AG08395 (cell line): ENCODE measurements around the gene DNAJA3.

Experiments used
- DNase-seq: peaks from one replicate; pipeline ENCODE4 v3.0.0; 2012; ENCODE audit warnings: mixed read lengths, low spot score

Gene DNAJA3

DNA sequence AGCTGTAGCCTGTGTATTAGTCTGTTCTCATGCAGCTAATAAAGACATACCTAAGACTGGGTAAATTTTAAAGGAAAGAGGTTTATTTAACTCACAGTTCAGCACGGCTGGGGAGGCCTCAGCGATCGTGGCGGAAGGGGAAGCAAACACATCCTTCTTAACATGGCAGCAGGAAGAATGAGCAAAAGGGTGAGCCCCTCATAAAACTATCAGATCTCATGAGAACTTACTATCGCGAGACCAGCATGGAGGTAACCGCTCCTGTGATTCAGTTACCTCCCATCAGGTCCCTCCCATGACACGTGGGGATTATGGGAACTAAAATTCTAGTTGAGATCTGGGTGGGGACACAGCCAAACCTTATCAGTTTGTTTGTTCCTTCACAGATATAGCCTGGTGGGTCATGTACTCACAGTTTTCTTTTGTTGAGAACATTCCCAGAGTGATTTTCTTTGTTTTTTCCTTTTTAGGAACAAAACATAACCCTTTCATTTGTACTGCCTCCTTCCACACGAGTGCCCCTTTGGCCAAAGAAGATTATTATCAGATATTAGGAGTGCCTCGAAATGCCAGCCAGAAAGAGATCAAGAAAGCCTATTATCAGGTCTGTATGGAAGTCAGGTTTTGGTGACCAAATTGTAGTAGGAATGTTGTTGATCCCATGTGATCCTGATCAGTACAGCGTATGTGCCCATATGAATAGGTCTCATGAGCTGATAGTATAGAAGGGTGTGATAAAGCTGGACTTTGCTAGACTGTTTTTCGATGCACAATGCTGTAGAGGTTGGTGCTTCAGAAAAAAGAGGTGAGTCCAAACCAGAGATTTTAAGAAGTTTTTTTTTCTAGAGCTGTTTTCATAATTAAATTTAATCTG is 8.5 kb downstream of the DNAJA3 start:
- DNase-seq, result no peak

DNA sequence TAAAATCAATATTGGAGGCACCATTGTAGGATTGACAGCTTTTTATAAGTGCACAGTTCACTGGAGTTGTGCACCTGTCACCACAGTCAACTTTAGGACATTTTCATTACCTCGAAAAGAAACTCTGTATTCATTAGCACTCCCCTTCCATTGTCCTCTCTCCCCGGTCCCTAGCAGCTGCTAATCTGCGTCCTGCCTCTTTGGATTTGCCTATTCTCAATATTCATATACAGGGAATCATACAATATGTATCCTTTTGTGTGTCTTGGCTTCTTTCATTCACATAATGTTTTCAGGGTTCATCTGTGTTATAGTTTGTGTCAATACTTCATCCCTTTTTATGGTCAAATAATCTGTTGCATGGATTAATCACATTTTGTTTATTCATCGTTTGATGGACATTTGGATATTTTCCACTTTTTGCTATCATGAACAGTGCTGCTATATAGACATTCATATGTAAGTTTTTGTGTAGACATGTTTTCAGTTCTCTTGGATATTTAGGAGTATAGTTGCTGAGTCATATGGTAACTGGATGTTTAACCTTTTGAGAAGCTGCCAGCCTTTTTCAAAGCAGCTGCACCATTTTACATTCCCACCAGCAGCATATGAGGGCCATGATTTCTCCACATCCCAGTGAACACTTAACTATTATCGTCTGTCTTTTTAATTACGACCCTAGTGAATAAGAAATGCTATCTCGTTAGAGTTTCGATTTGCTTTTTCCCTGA is 9.8 kb downstream of the DNAJA3 start:
- DNase-seq, result no peak

DNA sequence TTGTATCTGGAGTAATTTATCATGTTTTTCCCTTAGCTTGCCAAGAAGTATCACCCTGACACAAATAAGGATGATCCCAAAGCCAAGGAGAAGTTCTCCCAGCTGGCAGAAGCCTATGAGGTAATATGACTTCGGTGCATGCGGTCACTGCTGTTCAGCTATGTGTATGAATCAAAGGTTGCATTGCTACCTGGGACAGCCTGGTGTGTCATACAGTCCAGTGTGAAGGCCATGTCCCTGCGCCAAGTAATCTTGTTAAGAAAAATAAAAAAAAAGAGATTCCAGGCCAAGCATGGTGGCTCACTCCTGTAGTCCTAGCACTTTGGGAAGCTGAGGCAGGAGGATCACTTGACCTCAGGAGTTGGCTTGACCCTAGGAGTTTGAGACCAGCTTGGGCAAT is 11.7 kb downstream of the DNAJA3 start:
- no peak for DNase-seq

DNA sequence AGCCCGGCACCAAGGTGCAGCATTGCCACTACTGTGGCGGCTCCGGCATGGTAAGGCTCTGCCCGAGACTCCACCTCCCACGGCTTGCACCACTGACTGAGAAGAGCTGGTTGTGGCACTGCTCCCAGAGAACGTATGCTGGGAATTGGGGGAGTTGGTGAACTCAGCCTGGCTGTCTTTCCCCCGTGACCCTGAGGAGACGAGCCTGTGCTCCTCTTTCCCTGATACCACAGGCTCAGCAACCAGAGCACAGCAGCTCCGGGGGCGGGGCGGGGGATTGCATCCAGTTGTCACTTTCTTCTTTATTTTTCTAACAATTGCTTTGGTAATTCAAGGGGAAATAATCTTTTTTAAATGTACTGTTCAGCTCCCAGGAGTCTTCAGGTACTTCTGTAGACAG is 16.7 kb downstream of the DNAJA3 start:
- no peak for DNase-seq

DNA sequence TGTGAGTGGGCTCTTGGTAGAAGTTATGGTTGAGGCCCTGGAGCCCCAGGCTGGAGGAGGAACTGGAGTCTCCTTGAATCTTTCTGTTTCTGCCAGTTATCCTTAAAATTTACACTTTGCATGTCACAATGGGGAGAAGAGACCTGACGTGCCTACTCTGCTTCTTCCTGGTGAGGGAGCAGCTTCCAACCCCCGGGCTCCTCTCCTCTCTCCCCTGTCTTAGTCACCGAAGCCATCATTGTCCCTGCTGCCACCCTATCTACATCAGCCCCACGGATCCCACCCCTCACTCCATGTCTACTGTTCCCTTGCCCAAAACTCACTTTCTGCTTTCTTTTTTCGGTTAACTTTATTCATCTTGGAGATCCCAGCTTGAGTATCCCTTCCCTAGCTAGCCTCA is 17.6 kb downstream of the DNAJA3 start:
- no peak for DNase-seq

- DNase-seq, result no peak
Measured at GRCh38 chr16:4443986-4444385, 18.3 kb downstream of the DNAJA3 start.

DNA sequence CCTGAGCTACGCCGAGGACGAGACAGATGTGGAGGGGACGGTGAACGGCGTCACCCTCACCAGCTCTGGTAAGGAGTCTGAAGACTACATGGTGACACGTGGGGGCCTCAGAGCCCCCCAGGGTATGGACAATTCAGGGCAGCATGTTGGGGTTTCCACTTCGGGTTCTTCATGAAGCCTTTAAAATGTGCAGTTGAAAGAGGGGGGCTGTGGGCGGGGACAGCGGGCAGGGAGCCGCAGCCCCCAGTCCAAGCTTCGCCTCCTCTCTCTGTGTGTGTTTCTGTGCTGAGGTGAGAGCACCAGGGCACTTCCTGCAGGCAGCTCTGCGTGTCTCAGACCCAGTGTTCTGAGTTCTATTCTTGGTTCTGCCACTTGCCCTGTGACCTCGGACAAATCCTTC is 24.8 kb downstream of the DNAJA3 start:
- DNase-seq, result no peak

DNA sequence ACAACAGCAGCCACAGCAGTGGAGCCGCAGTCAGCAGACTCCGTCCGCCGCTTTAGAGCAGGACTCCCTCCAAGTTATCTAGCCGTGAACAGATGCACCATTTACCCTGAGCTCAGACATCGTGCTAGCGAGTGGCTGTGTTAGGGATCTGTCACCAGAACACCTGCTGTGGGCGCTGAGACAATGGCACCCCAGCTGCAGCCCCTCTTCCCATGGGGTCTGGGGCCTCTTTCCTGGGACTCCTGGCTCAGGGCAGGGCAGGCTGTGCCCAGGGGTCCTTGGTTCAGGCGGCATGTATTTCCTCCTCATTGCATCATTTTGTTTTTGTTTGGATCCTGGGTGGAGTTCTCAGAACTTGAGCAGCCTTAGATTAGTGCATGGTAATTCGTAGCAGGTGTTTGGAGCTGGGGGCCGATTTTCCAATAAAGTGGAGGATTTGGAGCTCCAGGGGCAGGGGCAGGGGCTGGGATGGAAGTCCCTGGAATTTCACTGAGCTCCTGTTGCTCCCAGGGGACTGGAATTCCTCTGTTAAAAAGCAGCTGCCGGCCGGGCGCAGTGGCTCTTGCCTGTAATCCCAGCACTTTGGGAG is 25.4 kb downstream of the DNAJA3 start:
- no peak for DNase-seq

DNA sequence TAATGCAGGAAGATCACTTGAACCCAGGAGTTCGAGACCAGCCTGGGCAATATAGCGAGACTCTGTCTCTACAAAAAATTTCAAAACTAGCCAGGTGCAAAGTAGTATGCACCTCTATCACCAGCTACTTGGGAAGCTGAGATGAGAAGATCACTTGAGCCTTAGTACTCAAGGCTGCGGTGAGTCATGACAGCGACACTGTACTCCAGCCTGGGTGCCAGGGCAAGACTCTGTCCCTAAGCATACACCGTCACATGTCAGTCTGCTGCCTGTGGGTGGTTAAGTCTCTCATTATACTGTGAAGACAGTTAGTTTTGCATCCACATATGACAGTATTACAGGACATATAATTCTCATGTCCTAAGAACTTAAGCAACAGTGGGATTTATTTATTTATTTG is 27.0 kb downstream of the DNAJA3 start:
- DNase-seq, result no peak

DNA sequence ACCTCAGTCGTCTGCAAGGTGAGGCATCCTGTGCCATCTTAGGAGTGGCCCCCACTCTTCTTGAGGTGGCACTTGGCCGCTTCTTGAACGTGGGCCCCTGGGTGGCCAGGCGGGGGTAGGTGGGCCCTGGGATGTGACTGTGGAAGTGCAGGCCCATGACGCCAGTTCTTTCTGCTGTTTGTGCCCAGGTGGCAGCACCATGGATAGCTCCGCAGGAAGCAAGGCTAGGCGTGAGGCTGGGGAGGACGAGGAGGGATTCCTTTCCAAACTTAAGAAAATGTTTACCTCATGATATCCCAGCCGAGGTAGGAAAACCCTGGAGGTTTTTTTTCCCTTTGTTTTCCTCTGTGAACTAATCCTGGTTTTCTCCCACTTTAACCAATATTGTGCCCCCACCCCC is 29.0 kb downstream of the DNAJA3 start:
- DNase-seq, result no peak

GRCh38 chr16:4455081-4455480 is 29.4 kb downstream of the DNAJA3 start:
- no peak for DNase-seq

- no peak for DNase-seq
Measured at GRCh38 chr16:4455951-4456350, 30.3 kb downstream of the DNAJA3 start.

- DNase-seq, result no peak
Measured at GRCh38 chr16:4460936-4461249, 35.2 kb downstream of the DNAJA3 start.

DNA sequence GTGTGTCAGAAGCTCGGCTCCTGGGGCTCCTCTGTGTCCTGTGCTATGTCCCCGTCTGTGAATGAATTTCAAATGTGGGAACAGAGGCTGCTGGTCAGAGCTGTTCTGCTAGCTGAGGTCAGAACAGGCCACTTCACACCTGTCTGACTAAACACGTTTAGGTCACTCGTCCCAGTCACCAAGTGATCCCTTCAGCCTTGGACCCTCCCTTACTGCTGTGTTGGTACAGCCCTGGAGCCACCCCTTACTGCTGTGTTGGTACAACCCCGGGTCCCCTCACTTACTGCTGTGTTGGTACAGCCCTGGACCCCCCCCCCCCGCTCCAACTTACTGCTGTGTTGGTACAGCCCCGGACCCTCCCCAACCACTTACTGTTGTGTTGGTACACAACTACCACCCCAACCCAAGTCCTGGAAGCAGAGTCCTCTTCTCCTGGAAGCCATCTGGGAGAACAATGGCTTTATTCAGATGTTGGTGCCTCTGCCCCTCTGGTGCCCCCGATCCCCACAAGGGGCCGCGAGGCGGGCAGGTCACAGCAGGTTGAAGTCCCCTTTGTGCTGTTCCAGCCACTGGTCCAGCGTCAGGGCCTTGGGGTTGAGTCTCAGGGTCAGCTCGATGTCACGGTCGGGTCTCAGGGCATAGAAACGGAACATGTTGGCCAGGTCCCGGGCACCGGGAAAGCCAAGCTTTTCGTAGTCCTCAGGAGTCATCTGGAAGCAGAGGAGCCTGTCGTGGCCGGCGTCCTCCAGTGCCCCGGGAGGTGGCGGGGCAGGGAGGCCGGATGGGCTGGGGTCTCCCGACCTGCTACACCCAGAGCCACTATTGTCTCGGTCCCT is 35.8 kb downstream of the DNAJA3 start:
- no peak for DNase-seq

GRCh38 chr16:4463522-4464163 is 38.0 kb downstream of the DNAJA3 start:
- DNase-seq, result no peak

- no peak for DNase-seq
Measured at GRCh38 chr16:4465977-4466779, 40.5 kb downstream of the DNAJA3 start.

- DNase-seq, result no peak
Measured at GRCh38 chr16:4467916-4468315, 42.2 kb downstream of the DNAJA3 start.

GRCh38 chr16:4468972-4469371 is 43.3 kb downstream of the DNAJA3 start:
- DNase-seq, result no peak

DNA sequence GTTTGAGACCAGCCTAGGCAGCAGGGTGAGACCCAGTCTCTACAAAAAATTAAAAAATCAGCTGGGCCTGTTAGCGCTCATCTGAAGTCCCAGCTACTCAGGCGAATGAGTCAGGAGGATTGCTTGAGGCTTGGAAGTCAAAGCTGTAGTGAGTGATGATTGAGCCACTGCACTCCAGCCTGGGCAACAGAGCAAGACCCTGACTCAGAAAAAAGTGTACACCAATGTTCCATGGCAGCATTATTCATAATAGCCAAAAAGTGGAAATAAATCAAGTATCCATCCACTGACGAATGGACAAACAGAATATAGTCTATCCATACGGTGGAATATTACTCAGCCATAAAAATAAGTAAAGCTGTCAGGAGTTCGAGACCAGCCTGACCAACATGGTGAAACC is 46.2 kb downstream of the DNAJA3 start:
- no peak for DNase-seq

DNA sequence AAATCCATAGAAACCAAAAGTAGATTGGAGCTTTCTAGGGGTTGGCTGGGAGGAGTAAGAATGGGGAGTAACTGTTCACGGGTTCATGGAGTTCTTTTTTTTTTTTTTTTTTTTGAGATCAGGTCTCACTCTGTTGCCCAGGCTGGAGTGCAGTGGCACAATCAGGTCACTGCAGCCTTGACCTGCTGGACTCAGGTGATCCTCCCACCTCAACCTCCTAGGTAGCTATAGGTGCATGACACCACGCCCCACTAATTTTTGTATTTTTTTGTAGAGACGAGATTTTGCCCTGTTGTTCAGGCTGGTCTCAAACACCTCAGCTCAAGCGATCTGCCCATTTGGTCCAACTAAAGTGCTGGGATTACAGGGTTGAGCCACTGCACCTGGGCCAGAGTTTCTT is 47.2 kb downstream of the DNAJA3 start:
- DNase-seq, result no peak
